NCI-H526 treated with DMSO at 0.1 percent for 48 hours (cell line): ENCODE data around the gene FOXN3.
A peak's percentile ranks its signal among the peaks of the same experiment; 100 is the strongest.
"Not testable (repeated sequence)": the region's sequence is repeated elsewhere in the genome, so short reads cannot be mapped to it uniquely, and the experiment has no call there.

Source experiments
- DNase-seq: peaks from one replicate; lab custom pipeline; 2025; lab: John Stamatoyannopoulos, UW

Gene FOXN3

DNA sequence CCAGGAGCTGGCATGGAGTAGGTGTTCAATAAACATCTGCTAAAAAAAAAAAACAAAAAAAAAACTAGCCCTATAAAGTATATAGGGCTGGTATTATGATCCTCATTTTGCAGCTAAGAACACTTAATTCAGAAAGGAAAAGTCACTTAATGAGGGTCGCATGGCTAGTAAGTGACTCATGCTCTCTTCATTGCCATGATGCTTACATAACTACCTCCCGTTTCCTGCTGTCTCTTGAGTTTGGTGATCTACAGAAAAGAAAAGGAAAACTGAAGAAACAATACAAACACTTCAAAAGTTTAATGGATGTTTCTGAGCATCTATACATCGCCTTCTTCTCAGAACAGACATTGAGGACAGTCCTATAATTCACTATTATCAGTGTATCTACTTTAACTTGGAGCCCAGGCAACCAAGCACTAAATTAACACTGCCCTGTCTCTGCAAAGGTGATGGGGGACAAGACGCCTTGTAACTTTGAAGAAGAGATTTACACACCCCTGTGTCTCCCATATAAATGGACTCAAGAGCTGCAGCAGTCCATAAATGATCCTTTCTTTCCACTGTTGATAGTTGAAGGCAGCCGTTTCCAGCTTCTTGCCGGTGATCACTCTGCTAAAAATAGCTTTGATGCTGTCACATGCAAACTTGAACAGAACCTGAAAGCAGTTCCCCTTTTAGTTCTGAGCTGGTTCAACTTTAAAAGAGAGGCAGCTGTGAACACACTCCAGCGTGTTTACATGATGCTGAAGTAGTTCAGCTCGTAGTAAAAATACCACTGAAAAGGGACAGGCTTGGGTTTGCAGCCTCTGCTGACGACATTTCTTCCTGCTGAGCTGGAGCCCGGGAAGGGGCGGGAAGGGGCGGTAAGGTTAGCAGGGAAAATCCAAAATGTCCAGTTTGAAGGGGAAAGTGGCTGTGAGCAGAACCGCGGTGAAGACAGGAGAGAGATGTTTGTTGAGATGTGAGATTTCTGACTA, 113.3 kb downstream of the FOXN3 start:
- no peak for DNase-seq

DNA sequence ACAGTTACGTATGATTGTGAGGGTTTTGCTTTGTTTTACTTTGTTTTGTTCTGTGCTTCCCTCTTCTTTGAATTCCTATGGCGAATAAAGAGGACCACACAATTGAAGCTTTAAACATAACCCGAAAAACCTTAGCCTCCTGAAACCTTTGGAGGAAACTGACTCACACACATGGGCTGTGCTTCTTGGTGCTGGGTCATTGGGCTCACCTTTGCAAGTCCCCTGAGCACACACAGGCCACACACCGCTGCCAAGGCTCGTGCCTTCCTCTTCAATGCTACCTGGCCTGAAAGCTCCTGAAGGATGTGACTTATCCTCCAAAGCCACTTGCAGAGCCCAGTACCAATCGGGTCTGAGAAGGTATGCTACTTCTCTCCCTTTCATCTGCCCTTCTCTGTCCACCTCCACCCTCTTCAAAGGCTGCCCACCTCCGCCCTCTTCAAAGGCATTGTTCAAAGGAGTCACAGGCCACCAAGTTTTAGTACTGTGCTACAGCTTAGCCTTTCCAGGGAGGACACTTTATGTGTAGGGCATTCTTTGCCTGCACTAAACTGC, 114.6 kb downstream of the FOXN3 start:
- DNase-seq = no peak

DNA sequence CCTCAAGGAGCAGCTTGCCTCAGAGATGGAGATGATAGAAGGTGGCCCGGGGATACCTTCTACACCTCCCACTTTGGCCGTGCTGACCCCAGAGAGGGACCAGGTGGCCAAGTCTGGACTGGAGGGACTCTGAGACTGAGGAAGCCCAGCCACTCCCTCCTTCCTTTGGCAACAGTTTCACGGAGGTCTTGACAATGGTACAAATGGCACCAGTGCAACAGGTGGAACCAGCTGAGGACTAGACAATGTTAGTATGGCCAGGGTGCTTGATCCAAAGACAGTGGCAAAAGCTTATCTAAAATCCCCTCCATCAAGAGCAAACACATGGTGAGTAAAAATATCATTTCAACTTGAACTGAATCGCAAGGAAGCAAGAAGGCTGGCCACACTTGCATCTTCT, 117.4 kb downstream of the FOXN3 start:
- DNase-seq = no peak

DNA sequence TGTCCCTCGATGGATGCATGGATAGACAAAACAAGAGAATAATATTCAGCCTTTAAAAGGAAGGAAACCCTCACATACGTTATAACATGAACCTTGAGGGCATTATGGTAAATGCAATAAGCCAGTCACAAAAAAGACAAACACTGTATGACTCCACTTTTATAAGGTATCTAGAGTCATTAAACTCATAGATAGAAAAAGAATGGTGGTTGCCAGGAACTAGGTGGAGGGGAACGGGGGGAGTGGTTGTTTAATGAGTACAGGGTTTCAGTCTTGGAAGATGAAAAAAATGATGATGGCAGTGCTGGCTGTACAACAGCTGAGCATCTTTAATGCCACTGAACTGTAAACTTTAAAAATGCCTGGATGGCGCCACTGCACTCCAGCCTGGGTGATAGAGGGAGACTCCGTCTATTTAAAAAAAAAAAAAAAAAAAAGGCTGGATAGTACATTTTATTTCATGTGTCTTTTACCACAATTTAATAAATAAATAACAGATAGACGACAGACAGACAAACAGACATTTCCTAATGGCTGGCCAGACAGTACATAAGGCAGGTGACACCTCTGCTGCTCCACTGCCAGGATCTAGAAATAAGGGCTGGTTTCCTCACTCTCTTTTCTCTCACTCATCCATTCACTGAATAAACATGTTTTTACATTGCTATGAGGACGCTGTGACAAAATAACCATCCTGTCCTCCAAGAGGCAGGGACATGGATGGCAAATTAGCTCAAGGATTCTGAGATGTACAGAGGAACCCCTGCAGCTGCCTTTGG, 118.8 kb downstream of the FOXN3 start:
- no peak for DNase-seq

DNA sequence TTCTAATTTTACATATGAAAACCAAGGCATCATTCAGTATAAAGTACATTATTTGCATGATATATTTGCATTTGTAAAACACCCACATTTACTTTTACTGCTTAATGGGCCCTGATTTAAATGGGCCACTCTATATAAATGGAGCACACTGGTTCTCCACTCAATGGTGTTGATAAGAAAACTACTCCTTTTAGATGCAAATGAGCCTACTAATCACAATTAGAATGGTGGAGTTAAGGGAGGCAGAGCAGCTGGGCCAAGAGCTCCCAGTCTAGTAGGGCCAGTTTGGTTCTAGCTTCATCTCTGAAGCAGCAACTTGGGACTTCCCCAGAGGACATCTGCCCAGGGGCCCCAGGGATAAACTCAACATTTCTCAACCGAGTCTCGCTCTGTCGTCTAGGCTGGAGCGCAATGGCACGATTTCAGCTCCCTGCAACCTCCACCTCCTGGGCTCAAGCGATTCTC, 120.7 kb downstream of the FOXN3 start:
- DNase-seq = peak; percentile 93

DNA sequence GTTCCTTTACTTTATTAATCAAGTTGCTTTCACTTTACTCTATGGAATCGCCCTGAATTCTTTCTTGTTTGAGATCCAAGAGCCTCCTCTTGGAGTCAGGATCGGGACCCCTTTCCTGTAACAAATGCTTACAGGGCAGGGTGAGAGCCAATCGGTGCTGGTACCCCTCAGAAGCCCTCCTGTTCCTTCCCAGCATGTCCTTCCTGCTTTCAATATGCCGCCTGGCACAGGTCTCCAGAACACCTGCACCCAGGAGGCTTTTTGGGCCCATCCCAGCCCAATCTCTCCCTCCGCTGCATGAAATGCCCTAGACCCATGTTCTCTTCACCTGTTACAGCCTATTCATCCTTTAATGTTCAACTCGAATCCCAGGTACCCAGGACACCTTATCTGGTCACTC, 122.2 kb downstream of the FOXN3 start:
- DNase-seq = no peak

DNA sequence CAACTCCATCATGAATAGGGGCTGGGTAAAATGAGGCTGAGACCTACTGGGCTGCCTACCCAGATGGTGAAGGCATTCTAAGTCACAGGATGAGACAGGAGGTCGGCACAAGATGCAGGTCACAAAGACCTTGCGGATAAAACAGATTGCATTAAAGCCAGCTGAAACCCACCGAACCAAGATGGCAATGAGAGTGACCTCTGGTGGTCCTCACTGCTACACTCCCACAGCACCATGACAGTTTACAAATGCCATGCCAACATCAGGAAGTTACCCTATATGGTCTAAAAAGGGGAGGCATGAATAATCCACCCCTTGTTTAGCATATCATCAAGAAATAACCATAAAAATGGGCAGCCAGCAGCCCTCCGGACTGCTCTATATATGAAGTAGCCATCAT, 122.6 kb downstream of the FOXN3 start:
- DNase-seq = not testable (repeated sequence)

DNA sequence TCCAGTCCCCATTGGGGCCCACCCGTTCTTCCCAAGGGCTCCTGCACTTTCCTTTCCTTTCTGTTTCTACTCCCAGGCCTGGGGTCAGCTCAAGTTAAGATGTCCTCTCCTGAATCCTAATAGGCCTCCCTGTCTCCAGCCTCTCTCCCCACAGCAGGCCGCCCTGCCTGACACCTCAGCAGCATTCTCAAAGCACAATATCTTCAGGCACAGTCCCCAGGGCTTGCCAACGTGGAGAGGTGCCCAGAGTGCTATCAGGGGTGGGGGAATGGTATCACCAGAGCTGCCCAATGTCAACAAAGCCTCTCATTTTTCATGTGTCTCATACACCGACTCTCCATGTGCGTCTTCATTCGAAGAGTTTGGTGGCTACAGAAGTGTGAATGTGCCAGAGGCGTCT, 123.0 kb downstream of the FOXN3 start:
- DNase-seq = no peak

DNA sequence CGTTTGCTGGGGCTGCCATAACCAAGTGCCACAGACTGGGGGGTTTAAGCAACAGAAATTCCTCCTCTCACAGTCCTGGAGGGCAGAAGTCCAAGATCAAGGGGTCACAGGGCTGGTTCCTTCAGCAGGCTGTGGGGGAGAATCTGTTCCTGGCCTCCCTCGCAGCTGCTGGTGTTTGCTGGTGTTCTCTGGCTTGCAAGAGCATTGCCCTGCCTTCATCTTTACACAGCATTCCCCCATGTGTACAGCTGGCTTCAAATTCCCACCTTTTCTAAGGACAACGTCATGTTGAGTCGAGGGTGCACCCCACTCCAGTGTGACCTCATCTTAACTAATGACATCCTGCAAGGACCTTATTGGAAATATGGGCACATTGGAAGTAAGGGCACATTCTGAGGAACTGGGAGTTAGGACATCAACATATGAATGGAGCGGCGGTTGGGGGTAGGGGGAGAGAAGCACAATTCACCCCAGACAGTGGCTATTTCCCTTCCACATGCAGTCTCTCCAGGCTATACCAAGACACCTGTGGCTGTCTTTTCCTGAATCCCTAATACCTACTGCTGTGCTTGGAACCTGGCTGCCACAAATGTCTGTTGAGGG, 123.6 kb downstream of the FOXN3 start:
- no peak for DNase-seq

DNA sequence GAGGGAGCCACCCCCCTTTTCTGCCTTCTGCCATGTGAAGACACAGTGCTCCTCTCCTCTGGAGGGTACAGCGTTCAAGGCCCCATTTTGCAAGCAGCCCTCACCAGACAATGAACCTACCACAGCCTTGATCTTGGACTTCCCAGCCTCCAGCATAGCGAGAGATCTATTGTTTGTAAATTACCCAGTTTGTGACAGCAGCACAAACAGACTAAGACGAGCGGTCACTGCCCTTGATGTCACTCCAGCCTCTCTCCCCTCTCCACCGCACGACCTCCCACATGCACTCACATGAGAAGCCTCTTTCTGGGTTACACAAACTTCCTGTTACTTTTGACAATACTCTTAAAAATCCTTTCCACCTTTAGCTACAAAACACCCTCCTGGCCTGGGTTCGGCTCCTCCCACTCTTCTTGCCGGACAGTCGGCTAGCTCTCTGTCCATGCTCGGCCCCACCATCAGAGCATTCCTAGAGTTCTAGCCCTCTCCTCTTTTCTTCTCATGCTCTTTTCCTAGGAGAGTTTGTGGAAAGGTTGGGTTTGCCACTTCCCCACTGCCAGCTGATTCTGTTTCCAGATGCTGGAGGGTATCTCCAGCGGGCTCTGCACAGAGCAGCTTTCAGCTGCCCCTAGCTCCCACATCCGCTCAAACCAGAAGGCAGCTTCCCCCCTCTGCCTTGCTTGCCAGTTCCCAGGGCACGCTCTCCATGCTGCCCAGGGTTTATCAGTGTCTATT, 124.3 kb downstream of the FOXN3 start:
- no peak for DNase-seq

DNA sequence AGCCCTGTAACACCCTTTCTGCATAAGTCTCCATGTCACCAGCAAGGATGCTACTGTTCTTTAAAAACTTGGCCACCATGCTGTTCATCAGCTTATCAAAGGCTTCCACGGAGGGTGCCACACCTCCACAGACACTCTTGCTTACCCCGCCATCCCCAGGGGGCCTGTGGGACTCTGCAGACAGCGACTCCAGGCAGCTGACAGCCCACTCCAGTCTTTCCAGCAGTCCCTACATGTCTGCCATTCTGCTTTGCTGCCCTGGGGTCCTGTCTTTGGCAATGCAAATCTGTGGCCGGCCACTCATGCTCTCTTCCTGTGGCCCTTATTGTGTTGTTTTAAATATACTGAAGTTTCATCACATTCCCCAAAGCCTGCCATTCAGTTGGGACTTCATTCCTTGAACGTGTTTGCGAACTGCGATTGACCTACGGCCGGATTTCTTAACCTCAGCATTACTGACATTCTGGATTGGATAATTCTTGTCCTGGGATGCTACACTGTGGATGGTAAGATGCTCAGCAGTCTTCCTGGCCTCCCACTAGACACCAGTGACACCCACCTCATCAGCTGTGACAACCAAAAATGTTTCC, 125.6 kb downstream of the FOXN3 start:
- no peak for DNase-seq

DNA sequence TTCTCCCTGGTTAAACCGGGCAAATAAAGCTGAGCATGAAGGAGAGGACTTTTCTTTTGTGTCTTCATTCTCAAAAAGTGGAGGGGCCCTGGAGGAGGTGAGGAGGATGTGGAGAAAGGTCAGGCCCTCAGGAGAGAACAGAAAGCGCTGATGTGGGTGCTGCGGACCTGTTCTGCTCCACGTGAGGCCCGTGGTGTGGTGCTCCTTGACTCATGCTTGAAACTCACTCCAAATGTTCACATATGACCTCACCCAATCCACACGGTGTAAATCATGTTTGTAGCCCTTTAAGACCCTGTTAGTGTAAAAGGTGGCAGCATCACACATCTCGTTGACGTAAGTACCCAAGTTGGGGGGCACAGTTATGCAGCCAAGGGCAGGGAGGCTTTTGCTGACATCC, 126.2 kb downstream of the FOXN3 start:
- no peak for DNase-seq

DNA sequence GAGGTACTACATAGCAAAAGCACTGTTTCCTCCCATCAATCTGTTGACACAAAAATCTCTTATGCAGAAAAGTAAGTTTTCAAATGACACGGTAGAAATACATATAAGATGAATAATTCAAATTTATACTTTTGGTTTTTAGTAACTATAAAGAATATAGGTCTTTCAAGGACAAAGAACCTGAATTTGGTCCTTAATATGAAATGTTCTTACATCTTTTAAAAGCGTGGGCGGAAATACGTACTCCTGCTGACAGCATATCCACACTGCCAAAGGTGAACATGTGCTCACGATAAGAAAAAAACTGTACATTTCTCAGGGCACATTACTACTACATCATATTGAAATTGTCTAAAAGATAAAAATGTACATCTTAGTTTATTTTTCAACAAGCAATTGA, 127.6 kb downstream of the FOXN3 start:
- DNase-seq = no peak

DNA sequence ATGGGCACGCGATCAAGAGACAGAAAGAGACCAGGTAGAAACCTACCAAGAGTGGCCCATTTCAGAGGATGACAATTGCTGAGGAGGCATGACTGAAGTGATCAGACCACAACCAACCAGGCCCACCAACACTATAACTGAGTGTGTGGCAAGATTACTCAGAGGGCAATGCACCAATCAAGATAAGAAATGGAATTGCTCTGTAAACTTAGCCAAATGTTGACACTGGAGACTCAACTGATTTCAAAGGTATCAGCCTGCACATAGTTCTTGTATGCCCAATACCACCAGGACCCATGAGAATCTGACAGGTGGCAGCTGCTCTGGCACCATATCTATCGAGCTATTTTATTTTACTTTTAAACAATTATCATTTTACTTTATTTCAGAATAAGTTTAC, 128.9 kb downstream of the FOXN3 start:
- DNase-seq = no peak

DNA sequence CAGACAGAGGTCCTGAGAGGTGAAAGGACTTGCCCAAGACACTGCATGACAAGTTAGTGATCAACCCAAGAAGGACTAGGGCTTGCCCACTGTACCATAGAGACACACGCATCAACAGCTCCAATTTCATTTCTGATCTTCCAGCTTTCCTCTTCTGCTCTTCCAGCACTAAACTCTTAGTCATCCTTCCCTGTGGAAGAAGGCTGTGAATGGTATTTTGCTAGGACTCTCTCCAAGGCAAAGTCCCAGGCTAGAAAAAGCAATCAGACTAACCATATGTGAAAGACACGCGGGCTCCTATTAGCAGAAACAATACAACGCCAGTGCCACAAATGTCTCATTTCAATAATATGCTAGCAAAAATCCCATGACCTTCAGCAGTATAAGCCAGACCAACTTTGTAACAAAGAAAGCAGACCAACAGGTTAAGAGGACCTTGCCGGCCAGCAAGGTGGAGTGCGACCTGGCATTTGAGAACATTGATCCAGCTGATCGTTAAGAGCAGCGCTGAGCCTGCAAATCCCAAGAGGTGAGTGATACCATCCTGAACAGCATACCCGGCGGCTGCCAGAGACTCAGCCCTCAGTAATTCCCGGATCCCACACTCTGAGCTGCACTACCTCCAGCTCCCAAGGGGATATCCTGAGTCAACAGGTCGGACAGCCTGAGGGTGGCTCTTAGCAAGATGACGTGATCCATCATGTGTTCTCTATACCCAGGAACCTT, 132.5 kb downstream of the FOXN3 start:
- peak; percentile 29 for DNase-seq

DNA sequence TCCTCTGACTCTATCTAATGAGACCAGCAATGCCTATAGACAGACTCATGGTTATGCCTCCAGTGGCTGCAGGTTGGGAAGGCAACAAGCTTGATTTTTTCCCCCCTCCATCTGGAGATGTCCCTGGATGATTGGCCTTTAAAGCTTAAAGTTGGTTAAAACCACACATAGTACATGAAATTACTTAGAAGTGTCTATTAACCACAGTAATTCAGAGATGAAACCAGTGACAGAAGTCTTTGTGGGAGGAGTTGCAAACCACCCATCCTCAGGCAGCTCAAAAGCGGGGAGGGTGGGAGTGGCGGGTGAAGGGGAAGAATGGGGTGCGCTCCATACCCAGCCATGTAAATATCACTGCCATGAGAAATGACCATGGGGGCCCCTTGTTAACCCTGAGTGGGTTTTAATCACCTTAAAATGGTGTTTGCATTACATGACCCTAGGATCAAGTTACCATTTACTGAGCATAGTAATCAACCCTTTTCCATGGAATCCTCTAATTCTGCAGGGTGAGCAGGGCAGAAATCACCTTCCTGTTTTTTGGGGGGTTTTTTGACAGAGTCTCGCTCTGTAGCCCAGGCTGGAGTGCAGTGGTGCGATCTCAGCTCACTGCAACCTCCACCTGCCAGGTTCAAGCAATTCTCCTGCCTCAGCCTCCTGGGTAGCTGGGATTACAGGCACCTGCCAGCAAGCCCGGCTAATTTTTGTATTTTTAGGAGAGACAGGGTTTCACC, 133.5 kb downstream of the FOXN3 start:
- no peak for DNase-seq

DNA sequence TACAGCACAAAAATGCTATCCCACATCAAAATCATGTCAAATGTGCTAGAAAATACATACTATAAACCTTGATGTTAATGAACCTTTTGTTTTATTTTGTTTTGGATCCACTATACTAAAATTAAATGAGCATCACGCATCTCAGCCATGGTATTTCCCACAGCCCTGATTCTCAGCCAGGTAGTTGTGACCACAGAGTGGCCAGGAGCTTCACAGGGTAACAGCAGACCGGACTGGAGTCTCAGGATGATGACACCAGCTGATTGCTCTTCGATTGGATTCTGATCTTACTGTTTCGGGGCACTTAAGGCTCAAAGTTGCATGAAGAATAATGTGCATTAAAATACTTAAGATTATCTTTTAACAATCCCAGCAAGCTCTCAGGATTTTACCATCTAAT, 134.8 kb downstream of the FOXN3 start:
- DNase-seq = no peak

DNA sequence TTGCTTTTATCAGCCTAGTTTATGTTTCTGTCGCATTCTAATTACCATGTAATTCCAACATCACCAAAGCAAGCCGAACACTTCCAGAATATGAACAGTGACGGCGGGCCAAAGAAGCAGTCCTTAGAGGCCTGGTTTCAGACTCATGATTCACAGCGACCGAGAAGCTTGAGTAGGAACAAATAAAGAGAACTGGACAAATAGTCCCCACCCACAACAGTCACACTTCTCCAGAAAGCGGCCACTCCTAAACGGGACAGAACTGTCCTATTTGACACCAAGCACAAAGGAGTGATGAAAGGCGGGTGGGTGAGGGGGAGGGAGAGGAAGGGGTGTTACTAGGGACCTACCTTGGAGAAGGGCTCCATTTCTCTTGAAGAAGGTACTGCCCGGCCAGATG, 136.4 kb downstream of the FOXN3 start:
- DNase-seq = no peak

DNA sequence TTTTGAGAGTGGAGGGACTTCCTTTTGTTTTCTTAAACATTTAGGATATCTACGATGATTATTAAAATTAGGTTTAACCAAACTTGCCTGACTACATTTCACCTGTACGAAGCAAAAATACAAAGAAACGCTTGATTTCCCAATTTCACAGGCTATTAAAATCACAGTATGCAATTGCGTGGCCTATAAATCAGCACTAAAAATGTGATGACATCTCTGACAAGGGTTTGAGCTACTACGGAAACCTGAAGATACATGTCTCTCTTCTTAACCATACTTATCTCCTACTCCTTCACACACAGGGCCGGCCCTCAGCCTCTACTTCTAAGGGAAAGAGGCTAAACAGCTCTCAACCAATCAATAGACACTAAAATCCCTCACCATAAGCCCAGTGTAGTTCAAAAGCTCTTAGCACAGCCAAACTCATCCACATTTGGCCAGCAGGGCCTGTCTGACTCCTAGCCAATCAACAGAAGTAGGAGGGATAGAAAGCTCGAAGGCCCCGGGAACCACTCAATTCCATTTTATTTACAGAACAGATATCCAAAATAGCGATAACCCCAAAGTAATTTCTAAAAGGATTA, 137.3 kb downstream of the FOXN3 start:
- DNase-seq = no peak
